ENCODE measurements around the gene CACNB4. TPM values are rescaled to one million over a fixed set of nuclear protein-coding genes. Genes with fewer than 3 reads are reported as not detected.

Gene CACNB4
- total and polyA plus RNA-seq, 2 of the 4 experiments (the other 2 are of a cell fraction): 0.12 to 0.36 TPM

- CTCF ChIA-PET: interaction anchor here (0.8 kb wide), 1 partner anchor 10 kb away, joined by 3 read pairs; no protein-coding TSS in a partner anchor
- H3K4ac ChIP-seq (ENCODE audit: low read depth, low read length): no peak overlapping the region
- in situ Hi-C loops (cut with MboI; ENCODE audit: low sequenced_read_pairs): no loop called here
These were observed 43.3 kb downstream of the CACNB4 start for GRCh38 chr2:152055366-152056108.

More at GRCh38 chr2:152055366-152056108, 43.3 kb downstream of the CACNB4 start:
- no peak overlapping the region for H3K23ac ChIP-seq (ENCODE audit: low read depth, low read length)
- no peak overlapping the region for H4K5ac ChIP-seq (ENCODE audit: low read depth, low read length)
- dilution Hi-C loops (cut with HindIII; ENCODE audit: low sequenced_read_pairs, unreplicated experiment): no loop called here
- H2AFZ ChIP-seq (replicated peaks; ENCODE audit: low read length, poor library complexity): no peak overlapping the region
- no peak overlapping the region for H2BK15ac ChIP-seq (ENCODE audit: low read depth, low read length)
- H3K27ac ChIP-seq (ENCODE audit: insufficient read depth, low read length): no peak overlapping the region
- H4K8ac ChIP-seq (ENCODE audit: low read depth in 2 of 2, low read length in 2 of 2): no peak overlapping the region
- H3K36me3 ChIP-seq (ENCODE audit: control insufficient read depth, insufficient read depth, low read length): no peaks in the 10 kb centered on the region
- no peak overlapping the region for H2BK5ac ChIP-seq (ENCODE audit: low read depth, low read length, poor library complexity, severe bottlenecking)
- no peak overlapping the region for H3K9ac ChIP-seq (ENCODE audit: low read depth, low read length)
- H3K4me2 ChIP-seq (ENCODE audit: low read depth, low read length): no peak overlapping the region
- H2AK9ac ChIP-seq (replicated peaks; ENCODE audit: low read depth, low read length, poor library complexity): no peak overlapping the region
- H3K18ac ChIP-seq (ENCODE audit: low read depth, low read length): no peak overlapping the region
- no peaks in the 10 kb centered on the region for H4K20me1 ChIP-seq (ENCODE audit: insufficient read depth, low read length)
- DNase-seq (no peak), ATAC-seq (ENCODE audit: low read depth) (no peak)
- no peaks in the 10 kb centered on the region for H3K4me1 ChIP-seq (ENCODE audit: control insufficient read depth, insufficient read depth, low read length)
- H3K27me3 ChIP-seq (ENCODE audit: control insufficient read depth, insufficient read depth, low read length): peaks cover 8% of the 10 kb centered on the region
- no peaks in the 10 kb centered on the region for H3K79me1 ChIP-seq (ENCODE audit: low read depth in 1 of 2, low read length in 2 of 2)
- no peak for TF ChIP-seq FOS (IDR thresholded peaks at IDR 0.05; ENCODE audit: low read depth, low read length)
- TF ChIP-seq NFE2L2 (IDR thresholded peaks at IDR 0.05; ENCODE audit: low read depth, low read length): no peak
- TF ChIP-seq MAFK (IDR thresholded peaks at IDR 0.05; ENCODE audit: low read depth, low read length): no peak
- TF ChIP-seq MAZ (IDR thresholded peaks at IDR 0.05; ENCODE audit: borderline replicate concordance, low read depth, low read length): no peak
- no peak for TF ChIP-seq SMC3 (IDR thresholded peaks at IDR 0.05; ENCODE audit: low read depth, low read length)
- no peak for TF ChIP-seq CHD1 (IDR thresholded peaks at IDR 0.05; ENCODE audit: low read depth, low read length)
- TF ChIP-seq CEBPB (IDR thresholded peaks at IDR 0.05; ENCODE audit: low read depth, low read length): no peak
- no peak for TF ChIP-seq RAD21 (IDR thresholded peaks at IDR 0.05; ENCODE audit: low read length)
- TF ChIP-seq MXI1 (IDR thresholded peaks at IDR 0.05; ENCODE audit: borderline replicate concordance, low read depth, low read length): no peak
- TF ChIP-seq BHLHE40 (IDR thresholded peaks at IDR 0.05; ENCODE audit: low read depth, low read length): no peak
- TF ChIP-seq CTCF (conservative IDR thresholded peaks at IDR 0.05; ENCODE audit: low read depth, low read length): no peak
- no peak for TF ChIP-seq RFX5 (IDR thresholded peaks at IDR 0.05; ENCODE audit: low read depth, low read length)
- no peak for TF ChIP-seq POLR2A (IDR thresholded peaks at IDR 0.05; ENCODE audit: low read depth, low read length)
- TF ChIP-seq, protein P1, sequence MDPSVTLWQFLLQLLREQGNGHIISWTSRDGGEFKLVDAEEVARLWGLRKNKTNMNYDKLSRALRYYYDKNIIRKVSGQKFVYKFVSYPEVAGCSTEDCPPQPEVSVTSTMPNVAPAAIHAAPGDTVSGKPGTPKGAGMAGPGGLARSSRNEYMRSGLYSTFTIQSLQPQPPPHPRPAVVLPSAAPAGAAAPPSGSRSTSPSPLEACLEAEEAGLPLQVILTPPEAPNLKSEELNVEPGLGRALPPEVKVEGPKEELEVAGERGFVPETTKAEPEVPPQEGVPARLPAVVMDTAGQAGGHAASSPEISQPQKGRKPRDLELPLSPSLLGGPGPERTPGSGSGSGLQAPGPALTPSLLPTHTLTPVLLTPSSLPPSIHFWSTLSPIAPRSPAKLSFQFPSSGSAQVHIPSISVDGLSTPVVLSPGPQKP (IDR thresholded peaks at IDR 0.05; ENCODE audit: borderline replicate concordance, low read depth, low read length): no peak
- POLR2A ChIA-PET (ENCODE audit: unreplicated experiment): no interaction called here
- H2BK20ac ChIP-seq (ENCODE audit: low read depth, low read length): no peak overlapping the region
- no peak overlapping the region for H2BK120ac ChIP-seq (ENCODE audit: low read depth, low read length)
- no peak overlapping the region for H2AK5ac ChIP-seq (ENCODE audit: low read depth, low read length)
- no peak overlapping the region for H3K14ac ChIP-seq (replicated peaks; ENCODE audit: low read depth, low read length)
- WGBS, 2 experiments (ENCODE audit: extremely low coverage in 2 of 2, insufficient read length in 1 of 2): 89% methylated on average over 3 of the region's 8 CpGs; no CpG with 5 or more reads in 1 of the 2 experiments
- no peak overlapping the region for H3K4me3 ChIP-seq (ENCODE audit: insufficient read depth, low read depth, low read length)
- H4K91ac ChIP-seq (ENCODE audit: insufficient read depth, low read depth, low read length): no peak overlapping the region
- no TSS peak for BruUV-seq (replicated peaks)
- H3K9me3 ChIP-seq (ENCODE audit: control insufficient read depth, insufficient read depth, low read length): peaks cover 4% of the 10 kb centered on the region; the same call in 1 of the 2 replicates
- no peaks in the 10 kb centered on the region for H3K9me1 ChIP-seq (ENCODE audit: insufficient read depth, low read length)
- intact Hi-C loops (cut with micrococcal nuclease): no loop called here
- no peak overlapping the region for H3K56ac ChIP-seq (ENCODE audit: extremely low read depth, insufficient read depth, low read length)
